Activated B cell treated with CpG ODN at 0.5 μM for 24 hours (primary cell): ENCODE data around the gene KIF4A. TPM values are rescaled to one million over a fixed set of nuclear protein-coding genes. Genes with fewer than 3 reads are reported as not detected.

ENCODE experiments used
- ATAC-seq: fragments of 200-7000 bp; cut with Tn5 transposase; one replicate; pipeline ENCODE4 v1.10.0; 2021; ENCODE audit warnings: low read depth, mild to moderate bottlenecking, moderate library complexity
- CTCF ChIA-PET: fragments of 350-600 bp; sonication (Branson Sonifier 250); formaldehyde crosslinking; loops from one replicate; lab custom pipeline; 2021; ENCODE audit warnings: antibody characterized with exemption; lab: Charles Lee
- POLR2A ChIA-PET: fragments of 350-600 bp; sonication (Branson Sonifier 250); formaldehyde crosslinking; loops from one replicate; lab custom pipeline; 2021; ENCODE audit warnings: antibody characterized with exemption; lab: Charles Lee
- DNase-seq: peaks from one replicate; pipeline ENCODE4 v3.0.0; 2022
- H3K27ac Mint-ChIP-seq: one replicate; pipeline ENCODE4 v1.8.0; 2020; ENCODE audit warnings: mixed read lengths
- H3K27me3 Mint-ChIP-seq: one replicate; pipeline ENCODE4 v1.8.0; 2021; ENCODE audit warnings: mixed read lengths
- H3K36me3 Mint-ChIP-seq: one replicate; pipeline ENCODE4 v1.8.0; 2021; ENCODE audit warnings: low read depth, mixed read lengths
- H3K4me1 Mint-ChIP-seq: one replicate; pipeline ENCODE4 v1.8.0; 2021; ENCODE audit warnings: mixed read lengths
- H3K4me3 Mint-ChIP-seq: one replicate; pipeline ENCODE4 v1.8.0; 2020; ENCODE audit warnings: mild to moderate bottlenecking, mixed read lengths
- H3K9me3 Mint-ChIP-seq: one replicate; pipeline ENCODE4 v1.8.0; 2020; ENCODE audit warnings: mixed read lengths
- intact Hi-C: fragments of 100-400 bp; cut with micrococcal nuclease; formaldehyde crosslinking; loops from one replicate; pipeline ENCODE4 v1.15.1; 2024
- total RNA-seq: library from RNA; stranded (reverse); gene quantifications from 2 replicates; pipeline ENCODE4 v1.2.3, GENCODE V29; 2022
- TF ChIP-seq, protein P1 (sequence below): fragments of 200-600 bp; IDR thresholded peaks from one replicate; pipeline ENCODE4 v1.8.0; 2022; ENCODE audit warnings: antibody characterized with exemption, mild to moderate bottlenecking

The KIF4A gene
- total RNA-seq, 1 donor from 2014 or later, result 0.49 TPM

DNA sequence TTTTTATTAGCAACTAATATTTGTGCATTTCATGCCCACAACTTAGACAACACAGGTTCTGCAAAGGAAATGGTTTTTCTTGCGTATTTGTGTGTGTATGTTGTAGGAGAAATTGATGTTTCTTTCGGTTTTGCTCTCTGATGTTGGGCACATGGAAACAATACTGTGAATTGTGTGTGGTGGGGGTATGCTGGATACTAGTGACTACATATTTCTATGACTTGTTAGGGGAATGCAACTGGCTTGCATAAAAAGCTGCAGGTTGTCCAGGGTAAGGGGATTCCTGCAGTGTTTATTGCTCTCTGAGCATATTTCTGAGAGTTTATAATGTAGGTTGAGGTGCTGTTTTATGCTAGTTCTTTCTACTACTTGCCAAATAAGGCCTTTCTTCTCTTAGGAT lies 166.4 kb downstream of the KIF4A start:
- peaks cover 2% of the 10 kb centered on the region for H3K36me3 Mint-ChIP-seq
- peaks cover 43% of the 10 kb centered on the region for H3K4me1 Mint-ChIP-seq
- H3K9me3 Mint-ChIP-seq, result no peaks in the 10 kb centered on the region
- DNase-seq (no peak), ATAC-seq (no peak)
- POLR2A ChIA-PET, result no interaction called here
- TF ChIP-seq, protein P1, sequence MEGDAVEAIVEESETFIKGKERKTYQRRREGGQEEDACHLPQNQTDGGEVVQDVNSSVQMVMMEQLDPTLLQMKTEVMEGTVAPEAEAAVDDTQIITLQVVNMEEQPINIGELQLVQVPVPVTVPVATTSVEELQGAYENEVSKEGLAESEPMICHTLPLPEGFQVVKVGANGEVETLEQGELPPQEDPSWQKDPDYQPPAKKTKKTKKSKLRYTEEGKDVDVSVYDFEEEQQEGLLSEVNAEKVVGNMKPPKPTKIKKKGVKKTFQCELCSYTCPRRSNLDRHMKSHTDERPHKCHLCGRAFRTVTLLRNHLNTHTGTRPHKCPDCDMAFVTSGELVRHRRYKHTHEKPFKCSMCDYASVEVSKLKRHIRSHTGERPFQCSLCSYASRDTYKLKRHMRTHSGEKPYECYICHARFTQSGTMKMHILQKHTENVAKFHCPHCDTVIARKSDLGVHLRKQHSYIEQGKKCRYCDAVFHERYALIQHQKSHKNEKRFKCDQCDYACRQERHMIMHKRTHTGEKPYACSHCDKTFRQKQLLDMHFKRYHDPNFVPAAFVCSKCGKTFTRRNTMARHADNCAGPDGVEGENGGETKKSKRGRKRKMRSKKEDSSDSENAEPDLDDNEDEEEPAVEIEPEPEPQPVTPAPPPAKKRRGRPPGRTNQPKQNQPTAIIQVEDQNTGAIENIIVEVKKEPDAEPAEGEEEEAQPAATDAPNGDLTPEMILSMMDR, result no peak
- CTCF ChIA-PET, result interaction anchor here (1.5 kb wide), 1 partner anchor 22 kb away, joined by 3 read pairs; no protein-coding TSS in a partner anchor
- peak overlapping the region; percentile 52 for H3K4me3 Mint-ChIP-seq
- no peak overlapping the region for H3K27ac Mint-ChIP-seq
- intact Hi-C loops, result loop anchor here (10.0 kb wide), 1 partner anchor 1631 kb away; the partner anchor contains the start of gene EFNB1
- no peaks in the 10 kb centered on the region for H3K27me3 Mint-ChIP-seq

DNA sequence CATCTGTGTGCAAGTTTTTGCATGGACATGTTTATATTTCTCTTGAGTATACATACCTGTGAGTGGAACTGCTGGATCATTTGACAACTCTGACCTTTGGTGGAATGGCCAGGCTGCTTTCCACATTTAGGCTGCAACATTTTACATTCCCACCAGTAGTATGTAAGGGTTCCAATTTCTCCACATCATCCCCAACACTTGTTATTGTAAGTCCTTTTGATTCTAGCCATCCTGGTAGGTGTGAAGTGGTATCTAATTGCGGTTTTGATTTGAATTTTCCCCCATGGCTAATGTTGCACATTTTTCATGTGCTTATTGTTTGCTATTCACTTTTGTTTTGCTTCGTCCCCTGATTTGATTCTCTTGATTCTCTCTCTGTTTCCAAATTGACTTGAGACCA lies 171.1 kb downstream of the KIF4A start:
- H3K4me3 Mint-ChIP-seq, result no peak overlapping the region
- H3K4me1 Mint-ChIP-seq, result peaks cover 7% of the 10 kb centered on the region
- no peaks in the 10 kb centered on the region for H3K9me3 Mint-ChIP-seq
- no peak for DNase-seq
- no peaks in the 10 kb centered on the region for H3K27me3 Mint-ChIP-seq
- TF ChIP-seq, protein P1, result no peak
- no peak for ATAC-seq
- intact Hi-C loops, result no loop called here
- ChIA-PET CTCF (no interaction called here), POLR2A (no interaction called here)
- no peak overlapping the region for H3K27ac Mint-ChIP-seq
- H3K36me3 Mint-ChIP-seq, result peaks cover 2% of the 10 kb centered on the region

DNA sequence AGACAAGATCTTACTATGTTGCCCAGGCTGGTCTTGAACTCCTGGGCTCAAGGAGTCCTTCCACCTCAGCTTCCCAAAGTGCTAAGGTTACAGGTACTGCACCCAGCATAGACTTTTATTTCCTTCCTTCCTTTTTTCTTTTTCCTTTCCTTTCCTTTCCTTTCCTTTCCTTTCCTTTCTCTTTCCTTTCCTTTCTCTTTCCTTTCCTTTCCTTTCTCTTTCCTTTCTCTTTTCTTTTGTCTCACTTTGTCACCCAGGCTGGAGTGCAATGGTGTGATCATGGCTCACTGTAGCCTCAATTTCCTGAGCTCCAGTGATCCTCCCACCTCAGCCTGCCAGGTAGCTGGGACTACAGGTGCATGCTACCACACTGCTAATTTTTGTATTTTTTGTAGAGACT lies 174.1 kb downstream of the KIF4A start:
- Mint-ChIP-seq H3K27ac (no peak overlapping the region), H3K27me3 (no peaks in the 10 kb centered on the region)
- intact Hi-C loops, result no loop called here

DNA sequence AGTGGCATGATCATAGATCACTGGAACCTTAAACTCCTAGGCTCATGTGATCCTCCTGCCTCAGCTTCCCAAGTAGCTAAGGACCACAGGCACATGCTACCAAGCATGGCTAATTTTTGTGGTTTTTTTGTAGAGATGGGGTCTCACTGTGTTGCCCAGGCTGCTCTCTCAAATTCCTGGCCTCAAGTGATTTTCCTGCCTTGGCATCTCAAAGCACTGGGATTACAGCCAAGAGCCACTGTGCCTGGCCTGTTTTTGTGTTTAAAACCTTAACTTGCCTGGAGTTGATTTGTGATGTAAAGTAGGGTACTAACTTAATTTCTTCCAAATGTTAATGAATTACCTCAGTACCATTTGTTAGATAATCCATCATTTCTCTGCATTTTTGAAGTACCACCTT lies 177.1 kb downstream of the KIF4A start:
- ChIA-PET CTCF (no interaction called here), POLR2A (no interaction called here)
- intact Hi-C loops, result no loop called here
- H3K27ac Mint-ChIP-seq, result no peak overlapping the region
- H3K4me1 Mint-ChIP-seq, result peaks cover 6% of the 10 kb centered on the region
- H3K36me3 Mint-ChIP-seq, result no peaks in the 10 kb centered on the region
- no peaks in the 10 kb centered on the region for H3K27me3 Mint-ChIP-seq
- ATAC-seq (no peak), DNase-seq (no peak)
- H3K9me3 Mint-ChIP-seq, result no peaks in the 10 kb centered on the region
- no peak overlapping the region for H3K4me3 Mint-ChIP-seq
- TF ChIP-seq, protein P1, result no peak

More for the DNA sequence above, 174.1 kb downstream of the KIF4A start:
- TF ChIP-seq, protein P1, result no peak
- CTCF ChIA-PET, result no interaction called here
- ATAC-seq (no peak), DNase-seq (no peak)
- Mint-ChIP-seq H3K9me3 (no peaks in the 10 kb centered on the region), H3K4me1 (no peaks in the 10 kb centered on the region), H3K4me3 (no peak overlapping the region), H3K36me3 (peaks cover 2% of the 10 kb centered on the region)
- POLR2A ChIA-PET, result no interaction called here

DNA sequence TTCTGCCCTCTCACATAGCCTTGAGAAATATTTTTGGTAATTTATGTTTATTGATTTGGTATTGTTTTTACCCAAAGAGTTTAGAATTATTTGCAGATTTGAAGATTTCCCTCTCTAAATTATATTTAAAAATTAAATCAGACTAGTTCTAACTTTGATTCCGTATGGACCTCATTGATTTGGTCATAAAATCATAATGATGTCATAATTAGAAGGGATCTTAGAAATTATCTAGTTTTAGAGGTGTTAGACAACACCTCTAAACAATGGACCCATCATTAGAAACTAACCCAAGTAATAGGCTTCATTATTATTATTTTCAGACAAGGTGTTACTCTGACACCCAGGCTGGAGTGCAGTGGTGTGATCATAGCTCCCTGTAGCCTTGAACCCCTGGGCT lies 178.8 kb downstream of the KIF4A start:
- CTCF ChIA-PET, result no interaction called here

More for the DNA sequence above, 178.8 kb downstream of the KIF4A start:
- Mint-ChIP-seq H3K36me3 (no peaks in the 10 kb centered on the region), H3K4me1 (peaks cover 6% of the 10 kb centered on the region), H3K27me3 (no peaks in the 10 kb centered on the region), H3K27ac (no peak overlapping the region), H3K9me3 (no peaks in the 10 kb centered on the region), H3K4me3 (no peak overlapping the region)
- intact Hi-C loops, result no loop called here
- TF ChIP-seq, protein P1, result no peak
- DNase-seq (no peak), ATAC-seq (no peak)
- POLR2A ChIA-PET, result no interaction called here

Other genes starting within 250 kb of the KIF4A start
- gene AWAT2, start 240.2 kb upstream of the KIF4A start, total RNA-seq, result not detected in 2 replicates
- gene OTUD6A, start 227.6 kb upstream of the KIF4A start, total RNA-seq, result not detected in 2 replicates
- gene IGBP1, start 156.7 kb upstream of the KIF4A start, total RNA-seq, result 51.6 and 52.7 TPM in 2 replicates
- not detected in 2 replicates for gene DGAT2L6, start 112.6 kb upstream of the KIF4A start, total RNA-seq
- gene AWAT1, start 55.4 kb upstream of the KIF4A start, total RNA-seq, result not detected in 2 replicates
- 0.44 TPM in 1 of 2 replicates, not detected in the other for gene P2RY4, start 29.9 kb upstream of the KIF4A start, total RNA-seq
- not detected in 2 replicates for gene ARR3, start 21.8 kb upstream of the KIF4A start, total RNA-seq
- not detected in 2 replicates for gene RAB41, start 7.9 kb upstream of the KIF4A start, total RNA-seq
- gene PDZD11, start 177 bp upstream of the KIF4A start, total RNA-seq, result 17.1 and 18.5 TPM in 2 replicates
- not detected in 2 replicates for gene GDPD2, start 133.2 kb downstream of the KIF4A start, total RNA-seq
- gene DLG3, start 154.7 kb downstream of the KIF4A start, total RNA-seq, result 2.4 and 3.5 TPM in 2 replicates